Osteocyte (in vitro differentiated cells): ENCODE data around the gene GINS2. TPM values are rescaled to one million over a fixed set of nuclear protein-coding genes. Genes with fewer than 3 reads are reported as not detected.

Source experiments
- DNase-seq: peaks from one replicate; pipeline ENCODE4 v3.0.0; 2021; ENCODE audit warnings: mixed read lengths; ENCODE audit not compliant: unreplicated experiment; ENCODE audit errors: extremely low spot score
- H3K27ac Mint-ChIP-seq: one replicate; pipeline ENCODE4 v1.8.0; 2021; ENCODE audit warnings: mild to moderate bottlenecking, mixed read lengths; ENCODE audit not compliant: unreplicated experiment
- H3K27me3 Mint-ChIP-seq: one replicate; pipeline ENCODE4 v1.8.0; 2021; ENCODE audit warnings: mixed read lengths; ENCODE audit not compliant: unreplicated experiment
- H3K36me3 Mint-ChIP-seq: one replicate; pipeline ENCODE4 v1.8.0; 2021; ENCODE audit warnings: mixed read lengths; ENCODE audit not compliant: unreplicated experiment
- H3K4me1 Mint-ChIP-seq: one replicate; pipeline ENCODE4 v1.8.0; 2021; ENCODE audit warnings: mixed read lengths; ENCODE audit not compliant: unreplicated experiment
- H3K4me3 Mint-ChIP-seq: one replicate; pipeline ENCODE4 v1.8.0; 2021; ENCODE audit warnings: mild to moderate bottlenecking, moderate library complexity, mixed read lengths; ENCODE audit not compliant: unreplicated experiment
- H3K9me3 Mint-ChIP-seq: one replicate; pipeline ENCODE4 v1.8.0; 2021; ENCODE audit warnings: mixed read lengths; ENCODE audit not compliant: unreplicated experiment
- CTCF ChIP-seq: fragments of 200-600 bp; sonication (generic); IDR thresholded peaks from 2 replicates; pipeline ENCODE4 v1.5.0; 2021; ENCODE audit warnings: antibody characterized with exemption, mild to moderate bottlenecking, moderate library complexity
- total RNA-seq: library from RNA; stranded (reverse); gene quantifications from 2 replicates; pipeline ENCODE4 v1.2.1, GENCODE V29; 2021

The GINS2 gene
- total RNA-seq, 1 donor from 2014 or later = 5.7 TPM

- DNase-seq = no peak
- Mint-ChIP-seq H3K27me3 (no peaks in the 10 kb centered on the region), H3K27ac (no peak overlapping the region), H3K4me3 (no peak overlapping the region), H3K9me3 (no peaks in the 10 kb centered on the region), H3K36me3 (peaks cover 44% of the 10 kb centered on the region), H3K4me1 (no peaks in the 10 kb centered on the region)
- TF ChIP-seq CTCF = no peak
Measured at GRCh38 chr16:85674418-85674755, 14.4 kb downstream of the GINS2 start.

GRCh38 chr16:85673529-85674417, 15.0 kb downstream of the GINS2 start:
- no peaks in the 10 kb centered on the region for H3K4me1 Mint-ChIP-seq
- peaks cover 46% of the 10 kb centered on the region for H3K36me3 Mint-ChIP-seq
- no peak overlapping the region for H3K4me3 Mint-ChIP-seq
- DNase-seq = no peak
- H3K27ac Mint-ChIP-seq = no peak overlapping the region
- no peaks in the 10 kb centered on the region for H3K27me3 Mint-ChIP-seq
- H3K9me3 Mint-ChIP-seq = no peaks in the 10 kb centered on the region
- no peak for TF ChIP-seq CTCF

- no peak overlapping the region for H3K27ac Mint-ChIP-seq
- no peak for TF ChIP-seq CTCF
- H3K4me3 Mint-ChIP-seq = no peak overlapping the region
- H3K27me3 Mint-ChIP-seq = no peaks in the 10 kb centered on the region
- H3K36me3 Mint-ChIP-seq = peaks cover 58% of the 10 kb centered on the region
- H3K9me3 Mint-ChIP-seq = no peaks in the 10 kb centered on the region
- H3K4me1 Mint-ChIP-seq = no peaks in the 10 kb centered on the region
- no peak for DNase-seq
Measured at GRCh38 chr16:85670840-85671239, 17.9 kb downstream of the GINS2 start.

DNA sequence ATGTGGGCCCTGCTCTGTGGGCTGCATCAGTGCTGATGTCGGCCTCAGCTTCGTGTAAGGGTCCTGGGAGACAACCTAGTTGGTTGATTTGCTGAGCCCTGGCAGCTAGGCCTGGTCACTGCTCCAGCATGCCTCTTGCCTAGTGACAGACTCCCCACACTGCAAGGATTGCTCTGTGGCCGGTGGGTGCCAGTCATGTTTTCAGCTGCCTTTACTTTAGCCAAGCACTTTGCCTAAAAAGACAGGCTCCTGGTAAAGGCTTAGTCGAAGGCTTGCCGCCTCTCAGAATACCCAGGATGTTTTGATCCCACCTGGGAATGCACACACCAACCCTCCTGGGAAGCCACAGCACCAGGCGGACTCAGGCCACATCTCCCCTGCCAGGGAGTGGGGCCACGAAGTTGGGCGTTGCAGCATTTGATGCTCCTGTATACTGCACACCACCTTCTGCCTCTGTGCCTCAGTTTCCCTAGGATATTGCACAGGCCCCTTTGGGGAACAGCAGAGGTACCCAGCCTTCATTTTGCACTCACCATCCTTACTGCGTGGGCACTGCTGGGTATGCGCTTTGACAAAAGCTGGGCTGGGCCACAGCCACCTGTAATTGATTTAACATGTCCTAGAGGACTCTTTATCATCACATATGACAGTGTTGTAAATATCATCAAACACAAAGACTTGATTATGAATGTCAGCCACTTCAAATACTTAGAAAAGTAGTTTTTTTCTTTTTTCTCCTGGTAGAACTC, 19.9 kb downstream of the GINS2 start:
- no peak for TF ChIP-seq CTCF
- Mint-ChIP-seq H3K4me3 (no peak overlapping the region), H3K4me1 (no peaks in the 10 kb centered on the region), H3K27ac (no peak overlapping the region), H3K36me3 (peaks cover 59% of the 10 kb centered on the region), H3K27me3 (no peaks in the 10 kb centered on the region), H3K9me3 (no peaks in the 10 kb centered on the region)
- no peak for DNase-seq

- Mint-ChIP-seq H3K4me1 (no peaks in the 10 kb centered on the region), H3K27me3 (no peaks in the 10 kb centered on the region), H3K27ac (no peak overlapping the region)
Measured at GRCh38 chr16:85667841-85668413, 20.8 kb downstream of the GINS2 start.

More at GRCh38 chr16:85667841-85668413, 20.8 kb downstream of the GINS2 start:
- no peak for DNase-seq
- Mint-ChIP-seq H3K4me3 (no peak overlapping the region), H3K9me3 (no peaks in the 10 kb centered on the region), H3K36me3 (peaks cover 59% of the 10 kb centered on the region)
- TF ChIP-seq CTCF = no peak
